GM12865 (cell line): Measurements from ENCODE around the gene RGS19.

Source experiments
- DNase-seq: peaks from one replicate; pipeline ENCODE4 v3.0.0; 2010; ENCODE audit warnings: low read depth
- H3K4me3 ChIP-seq: 2 replicates; pipeline ENCODE4 v1.5.1; 2011; ENCODE audit warnings: mild to moderate bottlenecking, low read depth, low read length, control low read depth
- CTCF ChIP-seq: IDR thresholded peaks from 2 replicates; pipeline ENCODE4 v1.5.1; 2011; ENCODE audit warnings: low read length, control low read depth, low read depth, inconsistent platforms; ENCODE audit not compliant: insufficient read depth; ENCODE audit errors: missing control alignments

Gene RGS19

GRCh38 chr20:64082126-64082731 is 2.9 kb upstream of the RGS19 start:
- no peak overlapping the region for H3K4me3 ChIP-seq
- no peak for TF ChIP-seq CTCF
- DNase-seq, result no peak

- H3K4me3 ChIP-seq, result no peak overlapping the region
- TF ChIP-seq CTCF, result no peak
- DNase-seq, result no peak
Measured at GRCh38 chr20:64081624-64081964, 2.3 kb upstream of the RGS19 start.

GRCh38 chr20:64080813-64081623 is 1.7 kb upstream of the RGS19 start:
- H3K4me3 ChIP-seq, result no peak overlapping the region
- DNase-seq, result no peak
- no peak for TF ChIP-seq CTCF

GRCh38 chr20:64080013-64080812 is 895 bp upstream of the RGS19 start, which contains the start of gene OPRL1:
Gene OPRL1, plus strand, starts transcription at chr20:64080082. Its CDS starts 12,639 bp downstream, at chr20:64092721.
- peak within 1 kb of the TSS; percentile 60 for H3K4me3 ChIP-seq
- TF ChIP-seq CTCF, result no peak
- peak; percentile 35 for DNase-seq

- DNase-seq, result no peak
- H3K4me3 ChIP-seq, result peak overlapping the region; percentile 60
- no peak for TF ChIP-seq CTCF
Measured at GRCh38 chr20:64078934-64079272, 415 bp downstream of the RGS19 start.

- DNase-seq, result peak; percentile 81
- H3K4me3 ChIP-seq, result peak overlapping the region; percentile 60
- TF ChIP-seq CTCF, result no peak
Measured at GRCh38 chr20:64077876-64078551, 1.3 kb downstream of the RGS19 start.
